A673 (cell line): Measurements from ENCODE around the gene LDB2.

ENCODE experiments used
- CTCF ChIP-seq: fragments of 300-800, 200-600 bp; sonication (generic); conservative IDR thresholded peaks from 2 replicates; pipeline ENCODE4 v1.5.1; 2017; ENCODE audit warnings: low read depth, mild to moderate bottlenecking, antibody characterized with exemption, low read length, moderate library complexity, mixed read lengths
- EZH2 ChIP-seq: fragments of 200-600 bp; sonication (generic); IDR thresholded peaks from 2 replicates; pipeline ENCODE4 v1.6.1; 2017; ENCODE audit warnings: borderline replicate concordance, low read depth, mild to moderate bottlenecking, mixed read lengths, antibody characterized with exemption, low read length; ENCODE audit not compliant: poor library complexity, severe bottlenecking

GRCh38 chr4:16582036-16582435 lies 316.4 kb downstream of the LDB2 start:
- TF ChIP-seq CTCF (no peak), EZH2 (no peak)
